MCF 10A (cell line): Measurements from ENCODE around the gene CYGB. TPM values are rescaled to one million over a fixed set of nuclear protein-coding genes. Genes with fewer than 3 reads are reported as not detected.

Source experiments
- BruUV-seq: library from RNA; stranded (reverse); fragments of 400-500 nt; replicated peaks from 2 replicates; lab custom pipeline; 2021; lab: Mats Ljungman, UMichigan
- CTCF ChIA-PET: fragments of 300-600 bp; sonication (Branson Sonifier 250); formaldehyde crosslinking; extraction: SDS; loops from one replicate; lab custom pipeline; 2021; ENCODE audit warnings: antibody characterized with exemption, inconsistent platforms; lab: Yijun Ruan, JAX
- POLR2A ChIA-PET: fragments of 300-600, 350-650 bp; sonication (Branson Sonifier 250); formaldehyde crosslinking; extraction: SDS; loops from one replicate; lab custom pipeline; 2020; ENCODE audit warnings: antibody characterized with exemption, inconsistent platforms; lab: Yijun Ruan, JAX
- DNase-seq: peaks from one replicate; pipeline ENCODE4 v3.0.0-alpha.2; 2018; ENCODE audit not compliant: unreplicated experiment
- H3K27ac Mint-ChIP-seq: one replicate; pipeline ENCODE4 v1.8.0; 2022; ENCODE audit warnings: mild to moderate bottlenecking, low read depth, mixed read lengths; ENCODE audit not compliant: unreplicated experiment
- H3K27me3 Mint-ChIP-seq: one replicate; pipeline ENCODE4 v1.8.0; 2022; ENCODE audit warnings: mixed read lengths; ENCODE audit not compliant: insufficient read depth, unreplicated experiment
- H3K36me3 Mint-ChIP-seq: one replicate; pipeline ENCODE4 v1.8.0; 2022; ENCODE audit warnings: mild to moderate bottlenecking, moderate library complexity, mixed read lengths; ENCODE audit not compliant: insufficient read depth, unreplicated experiment
- H3K4me1 Mint-ChIP-seq: one replicate; pipeline ENCODE4 v1.8.0; 2022; ENCODE audit warnings: mixed read lengths; ENCODE audit not compliant: insufficient read depth, unreplicated experiment
- H3K4me3 Mint-ChIP-seq: one replicate; pipeline ENCODE4 v1.8.0; 2022; ENCODE audit warnings: mild to moderate bottlenecking, moderate library complexity, mixed read lengths; ENCODE audit not compliant: unreplicated experiment
- H3K9me3 Mint-ChIP-seq: one replicate; pipeline ENCODE4 v1.8.0; 2022; ENCODE audit warnings: mixed read lengths; ENCODE audit not compliant: unreplicated experiment
- CTCF ChIP-seq: fragments of 200-600 bp; IDR thresholded peaks from one replicate; pipeline ENCODE4 v1.8.0; 2022; ENCODE audit warnings: antibody characterized with exemption, mild to moderate bottlenecking; ENCODE audit not compliant: unreplicated experiment
- intact Hi-C: fragments of 100-400 bp; cut with micrococcal nuclease; formaldehyde crosslinking; loops from 2 replicates; pipeline ENCODE4 v1.14.1; 2022
- total RNA-seq: library from RNA; stranded (reverse); gene quantifications from 2 replicates; pipeline ENCODE4 v1.2.3, GENCODE V29; 2022

Gene CYGB
- total RNA-seq, 1 experiment from 2014 or later: not detected

DNA sequence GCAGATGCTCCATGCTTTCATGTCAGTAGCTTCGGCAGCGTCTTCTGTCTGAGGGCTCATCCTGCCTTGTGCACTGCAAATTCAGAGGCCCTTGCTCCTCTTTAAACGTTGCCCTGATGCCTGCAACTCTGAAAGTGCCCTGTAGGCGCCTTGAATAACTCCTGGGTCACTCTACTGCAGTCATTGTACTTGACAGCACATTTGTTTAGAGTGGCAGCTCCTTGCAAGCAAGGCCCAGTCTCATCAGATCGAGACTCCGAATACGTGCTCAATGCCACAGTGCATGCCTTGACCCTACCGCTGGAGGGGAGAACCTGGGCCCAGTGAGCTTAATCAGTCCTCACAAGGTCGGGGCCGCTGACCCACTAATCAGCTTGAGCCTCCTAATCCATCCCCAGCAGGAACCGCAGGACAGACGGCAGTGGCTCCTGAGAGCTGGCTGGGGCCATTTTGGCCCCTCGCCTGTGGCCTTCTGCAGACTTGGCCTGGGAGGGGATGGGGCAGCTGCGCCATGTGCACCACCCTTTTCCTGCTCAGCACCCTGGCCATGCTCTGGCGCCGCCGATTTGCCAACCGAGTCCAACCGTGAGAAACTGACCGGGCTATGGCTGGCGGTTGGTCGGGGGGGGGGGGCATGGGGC lies 2.2 kb upstream of the CYGB start, which contains the start of gene PRCD:
PRCD (plus strand) TSS at position 414 of the 641 bp plus-strand sequence; CDS start at position 512, 98 bp downstream.
- Mint-ChIP-seq H3K36me3 (no peaks in the 10 kb centered on the region), H3K4me3 (peak within 1 kb of the TSS; percentile 69), H3K27me3 (peaks cover 11% of the 10 kb centered on the region), H3K9me3 (no peaks in the 10 kb centered on the region), H3K27ac (no peak within 1 kb of the TSS), H3K4me1 (no peaks in the 10 kb centered on the region)
- intact Hi-C loops: no loop called here
- CTCF ChIA-PET: interaction anchor here (1.1 to 1.7 kb wide), 3 partner anchors 17 to 175 kb away, joined by 5 to 9 read pairs (median 5); no protein-coding TSS in a partner anchor
- no peak for DNase-seq
- no TSS peak for BruUV-seq
- POLR2A ChIA-PET: interaction anchor here (0.6 to 2.9 kb wide), 7 partner anchors 10 to 196 kb away, joined by 3 to 31 read pairs (median 4); no protein-coding TSS in a partner anchor
- no peak for TF ChIP-seq CTCF

- TF ChIP-seq CTCF: no peak
- CTCF ChIA-PET: no interaction called here
- Mint-ChIP-seq H3K36me3 (no peaks in the 10 kb centered on the region), H3K4me3 (no peak overlapping the region), H3K9me3 (no peaks in the 10 kb centered on the region), H3K27ac (no peak overlapping the region), H3K27me3 (peaks cover 4% of the 10 kb centered on the region), H3K4me1 (no peaks in the 10 kb centered on the region)
- no TSS peak for BruUV-seq
- intact Hi-C loops: no loop called here
- POLR2A ChIA-PET: interaction anchor here (0.6 to 2.9 kb wide), 5 partner anchors 10 to 197 kb away, joined by 3 to 31 read pairs (median 4); no protein-coding TSS in a partner anchor
- DNase-seq: no peak
These were observed 1.5 kb upstream of the CYGB start for GRCh38 chr17:76538941-76539570.

DNA sequence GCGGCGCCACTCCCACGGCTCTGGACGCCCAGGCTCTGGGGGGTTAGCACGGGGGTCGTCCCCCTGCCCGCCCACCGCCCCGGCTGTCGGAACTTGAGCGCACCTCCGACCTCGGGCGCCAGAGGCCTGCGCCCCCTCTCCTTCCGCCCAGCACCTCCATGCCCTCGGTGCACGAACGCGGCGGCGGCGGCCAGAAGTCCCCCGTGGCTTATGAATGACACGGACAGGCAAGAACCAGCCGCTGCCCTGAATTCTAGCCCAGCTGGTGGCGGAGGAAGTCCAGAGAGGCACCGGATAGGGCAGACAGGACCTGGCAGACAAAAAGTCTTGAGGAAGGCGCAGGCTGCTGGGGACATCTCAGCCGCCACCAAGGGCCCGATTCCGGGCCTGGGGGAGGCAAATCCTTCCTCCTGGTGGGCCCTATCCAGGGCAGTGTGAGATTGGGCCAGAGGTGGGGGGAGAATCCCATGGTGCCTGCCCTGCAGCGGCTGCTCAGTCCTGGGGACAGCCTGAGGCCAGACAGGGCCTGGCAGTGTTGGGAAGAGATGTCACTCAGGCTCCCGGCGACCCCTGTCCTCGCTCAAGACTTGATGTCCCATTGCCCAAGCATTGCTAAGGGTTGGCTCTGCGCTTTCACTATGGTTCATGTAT lies 897 bp upstream of the CYGB start:
- H3K4me3 Mint-ChIP-seq: no peak overlapping the region
- ChIA-PET CTCF (no interaction called here), POLR2A (interaction anchor here (0.6 to 1.0 kb wide), 4 partner anchors 11 to 319 kb away, joined by 3 to 5 read pairs (median 4); no protein-coding TSS in a partner anchor)
- H3K27me3 Mint-ChIP-seq: no peaks in the 10 kb centered on the region
- H3K4me1 Mint-ChIP-seq: no peaks in the 10 kb centered on the region
- no peak for DNase-seq
- H3K27ac Mint-ChIP-seq: no peak overlapping the region
- H3K9me3 Mint-ChIP-seq: no peaks in the 10 kb centered on the region
- no TSS peak for BruUV-seq
- intact Hi-C loops: no loop called here
- TF ChIP-seq CTCF: no peak
- H3K36me3 Mint-ChIP-seq: no peaks in the 10 kb centered on the region

DNA sequence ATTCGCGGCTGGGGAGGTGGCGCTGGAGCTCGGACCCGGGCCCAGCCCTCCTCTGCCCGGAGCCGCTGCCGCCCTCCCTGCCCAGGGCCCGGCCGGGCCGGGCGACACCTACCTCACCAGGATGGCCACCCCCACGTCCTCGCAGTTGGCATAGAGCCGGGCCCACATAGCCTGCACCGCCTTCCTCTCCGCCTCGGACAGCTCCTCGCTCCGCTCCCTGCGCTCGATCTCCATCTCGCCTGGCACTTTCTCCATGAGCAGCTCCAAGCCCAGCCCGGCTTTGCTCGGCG lies 276 bp downstream of the CYGB start:
- Mint-ChIP-seq H3K4me3 (no peak overlapping the region), H3K9me3 (no peaks in the 10 kb centered on the region), H3K4me1 (peaks cover 6% of the 10 kb centered on the region), H3K27me3 (no peaks in the 10 kb centered on the region), H3K36me3 (no peaks in the 10 kb centered on the region), H3K27ac (no peak overlapping the region)
- ChIA-PET CTCF (interaction anchor here (0.7 kb wide), 1 partner anchor 29 kb away, joined by 4 read pairs; no protein-coding TSS in a partner anchor), POLR2A (no interaction called here)
- no peak for TF ChIP-seq CTCF
- intact Hi-C loops: no loop called here
- BruUV-seq: no TSS peak
- no peak for DNase-seq
